NCI-H2081 treated with DMSO at 0.1 percent for 48 hours (cell line): ENCODE data around the gene SP140.
"Not testable (repeated sequence)": the region's sequence is repeated elsewhere in the genome, so short reads cannot be mapped to it uniquely, and the experiment has no call there.

Experiments used
- DNase-seq: peaks from one replicate; lab custom pipeline; 2025; lab: John Stamatoyannopoulos, UW

SP140 gene

DNA sequence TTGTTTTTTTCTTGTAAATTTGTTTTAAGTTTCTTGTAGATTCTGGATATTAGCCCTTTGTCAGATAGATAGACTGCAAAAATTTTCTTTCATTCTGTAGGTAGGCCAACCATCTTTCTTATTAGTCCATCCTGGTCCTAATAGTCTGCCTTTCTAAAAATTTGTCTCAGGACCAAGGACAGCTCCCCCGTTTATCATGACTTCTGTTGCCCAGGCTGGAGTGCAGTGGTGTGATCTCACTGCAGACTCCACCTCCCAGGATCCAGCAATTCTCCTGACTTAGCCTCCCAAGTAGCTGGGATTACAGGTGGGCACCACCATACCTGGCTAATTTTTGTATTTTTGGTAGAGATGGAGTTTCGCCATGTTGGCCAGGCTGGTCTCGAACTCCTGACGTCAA is 63.8 kb downstream of the SP140 start:
- DNase-seq, result not testable (repeated sequence)

DNA sequence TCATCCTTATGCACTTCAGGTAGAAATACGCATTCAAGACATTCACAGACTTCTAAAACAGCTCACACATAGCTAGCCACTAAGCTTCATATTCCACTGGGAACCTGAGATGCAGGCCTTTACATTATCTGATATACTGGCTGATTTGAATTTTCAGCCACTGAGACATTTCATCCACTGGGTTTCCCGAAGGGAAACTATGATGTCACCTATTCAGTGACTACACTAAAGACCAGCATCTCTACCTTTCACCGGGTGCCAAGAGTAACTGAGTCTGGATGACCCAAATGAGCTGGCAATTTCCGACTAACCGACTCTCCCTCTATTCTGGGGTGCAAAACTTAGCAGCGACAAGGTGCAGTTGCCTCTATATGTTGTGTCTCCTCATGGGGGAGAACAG is 69.7 kb downstream of the SP140 start:
- DNase-seq, result no peak

DNA sequence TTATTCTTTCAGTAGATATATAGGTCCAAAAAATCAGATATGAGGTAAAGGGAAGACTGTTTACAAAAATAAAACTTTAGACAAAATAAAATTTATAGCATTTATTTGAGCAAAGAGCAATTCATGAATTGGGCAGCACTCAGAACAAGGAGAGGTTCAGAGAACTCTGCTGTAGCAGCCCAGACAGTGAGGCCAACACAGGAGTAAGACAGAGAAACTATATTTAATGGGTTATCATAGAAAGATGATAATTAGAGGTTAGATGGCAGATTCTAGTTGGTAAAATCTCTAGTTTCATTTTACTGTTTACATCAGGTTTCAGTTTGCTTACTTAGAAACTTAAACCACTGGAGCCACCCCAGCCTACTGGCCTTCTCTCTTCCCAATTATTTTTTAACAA is 71.4 kb downstream of the SP140 start:
- DNase-seq, result no peak

DNA sequence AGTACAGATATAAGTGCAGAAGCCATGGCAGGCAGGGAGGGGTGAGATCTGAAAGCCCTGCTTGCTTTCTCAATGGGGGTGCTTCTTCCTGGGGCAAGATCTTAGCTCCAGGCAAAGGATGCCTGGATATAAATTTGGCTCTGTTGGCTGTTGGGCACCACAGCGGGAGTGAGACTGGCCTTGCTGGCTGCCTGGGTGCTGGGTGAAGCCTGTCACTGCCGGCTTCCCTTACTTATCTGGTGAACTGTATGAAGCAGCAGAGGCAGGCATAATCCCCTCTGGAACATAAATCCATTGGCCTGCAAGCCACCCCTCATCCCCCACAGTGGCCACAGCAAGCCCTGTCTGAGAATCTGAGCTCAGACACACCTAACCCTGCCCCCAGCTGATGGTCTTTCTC is 74.1 kb downstream of the SP140 start:
- DNase-seq, result no peak

DNA sequence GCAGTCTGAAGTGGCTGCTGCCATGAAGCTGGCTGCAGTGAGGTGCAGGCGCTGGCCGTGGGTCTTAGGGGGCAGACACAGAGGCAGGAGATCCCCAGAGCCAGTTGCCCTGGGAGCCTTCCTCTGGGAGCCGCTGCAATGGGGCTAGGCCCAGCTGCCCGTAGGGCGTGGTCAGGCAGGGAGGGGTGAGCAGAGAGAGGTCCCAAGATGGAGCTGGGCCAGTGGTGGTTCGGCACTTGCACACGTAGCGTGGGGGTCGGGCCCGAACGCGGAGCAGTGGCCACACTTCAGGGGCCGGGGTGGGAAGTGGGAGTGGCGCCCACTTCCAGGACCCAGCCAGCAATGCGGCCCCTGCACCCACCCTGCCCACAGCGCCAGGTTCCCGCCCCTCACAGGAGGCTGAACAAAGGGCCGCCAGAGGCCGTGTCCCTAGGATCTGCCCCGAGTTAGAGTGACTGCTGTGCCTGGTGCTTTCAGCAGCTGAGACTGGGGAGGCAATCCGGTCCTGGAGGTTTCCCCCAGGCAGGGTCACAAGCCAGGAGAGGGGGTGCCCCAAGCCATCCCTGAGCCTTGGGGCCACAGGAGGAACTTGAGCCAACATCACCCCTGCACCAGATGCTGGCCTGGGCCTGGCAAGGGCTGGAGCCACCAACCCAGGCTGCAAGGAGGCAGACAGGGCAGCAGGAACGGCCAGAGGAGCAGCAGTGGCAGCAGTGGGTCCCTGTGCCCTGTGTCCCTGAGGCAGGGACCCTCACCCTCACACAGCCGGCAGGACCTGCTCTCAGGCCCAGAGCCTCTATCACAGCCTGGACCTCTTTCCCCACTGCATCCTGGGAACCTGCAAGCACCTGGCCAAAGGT is 80.1 kb downstream of the SP140 start:
- DNase-seq, result no peak

DNA sequence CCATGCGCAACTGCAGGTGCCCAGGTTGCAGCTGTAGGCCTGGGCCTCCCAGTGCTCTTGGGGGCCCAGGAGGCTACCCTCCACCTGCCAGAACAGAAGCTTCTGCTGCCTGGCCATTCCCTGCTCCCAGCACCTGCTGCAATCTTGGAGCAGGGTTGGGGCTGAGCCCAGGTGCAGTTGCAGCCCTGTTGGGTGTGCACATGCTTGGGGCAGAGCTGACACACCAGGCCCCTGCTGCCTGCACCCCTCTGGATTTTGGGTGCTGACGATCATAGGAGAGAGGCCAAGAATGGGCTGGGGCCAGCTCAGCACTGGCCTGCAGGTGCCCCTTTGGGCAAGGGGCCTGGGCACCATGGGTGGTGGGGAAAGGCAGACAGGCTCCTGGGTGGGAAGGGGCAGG is 80.9 kb downstream of the SP140 start:
- no peak for DNase-seq

DNA sequence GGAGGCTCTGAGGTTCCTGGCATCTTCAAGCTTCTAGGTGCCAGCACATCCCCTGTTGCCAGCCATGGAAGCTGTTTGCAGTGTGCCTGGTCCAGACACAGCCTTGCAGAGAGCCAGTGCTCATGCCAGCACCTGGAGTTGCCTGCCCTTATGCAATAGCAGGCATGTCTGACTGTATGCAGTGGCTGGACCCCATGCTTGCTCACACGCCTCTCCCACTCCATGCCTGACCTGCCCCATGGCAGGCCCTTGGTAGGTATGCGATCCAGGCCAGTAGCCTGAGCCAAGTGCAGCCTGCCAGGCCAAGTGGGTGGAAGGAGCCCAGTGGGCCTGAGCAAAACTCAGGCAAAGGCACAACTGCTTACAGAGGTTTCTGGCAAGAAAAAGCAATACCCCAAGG is 81.9 kb downstream of the SP140 start:
- no peak for DNase-seq

DNA sequence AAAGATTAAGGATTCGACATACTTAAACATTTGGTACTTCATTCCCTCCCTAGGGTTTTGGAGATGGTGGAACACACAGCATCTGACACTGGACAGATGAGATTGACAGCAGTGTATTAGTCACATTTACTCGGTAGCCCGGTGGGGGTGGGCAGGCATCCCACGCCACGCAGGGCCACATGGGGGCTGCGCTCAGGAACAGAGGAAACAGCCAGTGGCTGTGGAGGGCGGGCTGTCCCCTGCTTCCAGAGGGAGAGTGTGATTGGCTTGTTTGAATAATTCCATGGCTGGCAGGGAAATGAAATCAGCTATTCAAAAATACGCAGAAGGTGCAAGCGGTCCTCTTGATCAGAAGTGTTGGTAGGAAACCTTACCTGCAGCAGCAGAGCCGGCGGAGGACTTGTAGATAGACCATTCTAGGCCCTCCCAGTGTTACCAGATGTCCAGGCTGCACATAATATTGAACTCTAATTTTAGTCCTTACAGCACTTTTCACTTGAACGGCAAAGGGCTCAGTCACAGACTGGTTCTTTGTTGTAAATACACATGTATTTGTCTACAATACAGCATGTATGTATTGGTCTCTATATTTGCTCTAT is 83.0 kb downstream of the SP140 start:
- DNase-seq, result no peak

DNA sequence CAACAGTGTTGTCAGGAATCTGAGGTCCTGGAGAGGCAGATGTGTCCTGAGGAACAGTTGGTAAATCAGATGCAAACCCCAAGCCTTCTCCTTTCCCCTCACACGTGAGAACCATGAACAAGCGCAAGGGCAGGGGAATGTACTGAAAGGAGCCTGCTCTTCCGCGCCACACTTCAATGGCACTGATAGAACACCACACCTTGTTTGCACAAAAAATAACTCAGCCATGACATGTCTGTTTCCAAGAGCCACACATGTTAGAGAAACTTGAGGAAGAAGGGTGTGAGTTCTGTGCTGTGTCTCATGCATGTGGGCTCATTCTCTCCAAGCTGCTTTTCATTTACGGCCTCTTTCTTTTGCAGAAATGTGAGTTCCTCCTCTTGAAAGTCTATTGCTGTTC is 85.3 kb downstream of the SP140 start:
- not testable (repeated sequence) for DNase-seq

DNA sequence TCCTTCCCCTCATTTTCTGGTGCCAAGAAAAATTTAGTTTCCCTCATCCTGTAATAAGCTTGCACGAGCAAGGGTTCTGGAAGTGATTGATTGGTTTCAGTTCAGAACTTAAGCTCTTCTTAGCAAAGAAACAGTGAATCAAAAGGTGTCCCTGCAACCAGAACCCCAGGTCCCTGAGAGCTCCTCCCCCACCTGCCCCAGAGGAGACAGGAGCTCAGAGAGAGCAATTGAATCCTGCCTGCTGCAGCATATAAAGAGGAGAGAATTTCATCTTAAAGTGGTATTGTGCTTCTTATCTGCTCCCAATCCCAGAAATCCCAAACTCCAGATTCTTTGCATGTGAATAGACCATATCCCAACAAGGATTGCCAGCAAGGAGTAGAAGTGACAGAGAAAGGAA is 86.1 kb downstream of the SP140 start:
- DNase-seq, result not testable (repeated sequence)

DNA sequence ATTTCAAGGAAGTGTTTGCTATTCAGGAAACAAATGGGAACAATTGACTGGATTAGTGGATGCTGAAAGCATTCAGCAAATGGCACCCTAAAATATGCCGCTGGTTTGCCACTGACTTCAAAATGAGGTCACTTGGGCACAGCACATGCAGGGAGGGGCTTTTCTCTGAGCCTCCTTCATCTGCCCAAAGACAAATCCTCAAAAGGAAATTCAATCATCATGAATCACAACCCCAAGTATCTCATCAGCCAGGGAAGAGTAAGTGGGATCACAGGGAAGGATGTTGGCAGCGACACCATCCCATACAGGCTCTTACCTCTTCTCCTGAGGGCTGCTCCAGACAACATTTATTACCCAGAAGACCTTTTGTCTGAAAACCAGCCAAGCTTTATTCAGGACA is 87.1 kb downstream of the SP140 start:
- DNase-seq, result no peak

DNA sequence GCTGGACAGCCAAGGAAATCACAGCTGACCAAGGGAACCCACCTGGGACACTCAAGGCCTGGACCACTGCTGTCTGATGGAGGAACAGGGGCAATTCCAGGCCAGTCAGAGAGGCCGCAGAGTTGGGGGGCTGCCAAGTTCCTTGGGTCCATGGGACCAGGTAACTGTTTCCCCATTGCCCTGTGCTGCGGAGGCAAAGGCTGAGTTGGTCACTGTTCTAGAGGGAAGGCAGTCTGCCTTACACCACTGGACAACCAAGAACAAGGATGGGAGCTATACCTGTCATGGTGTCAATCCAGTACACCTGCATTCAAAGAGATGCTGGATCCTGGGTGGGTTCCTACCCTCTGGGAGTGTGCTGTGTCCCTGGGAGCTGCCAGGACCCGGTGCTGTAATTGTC is 91.8 kb downstream of the SP140 start:
- DNase-seq, result no peak

DNA sequence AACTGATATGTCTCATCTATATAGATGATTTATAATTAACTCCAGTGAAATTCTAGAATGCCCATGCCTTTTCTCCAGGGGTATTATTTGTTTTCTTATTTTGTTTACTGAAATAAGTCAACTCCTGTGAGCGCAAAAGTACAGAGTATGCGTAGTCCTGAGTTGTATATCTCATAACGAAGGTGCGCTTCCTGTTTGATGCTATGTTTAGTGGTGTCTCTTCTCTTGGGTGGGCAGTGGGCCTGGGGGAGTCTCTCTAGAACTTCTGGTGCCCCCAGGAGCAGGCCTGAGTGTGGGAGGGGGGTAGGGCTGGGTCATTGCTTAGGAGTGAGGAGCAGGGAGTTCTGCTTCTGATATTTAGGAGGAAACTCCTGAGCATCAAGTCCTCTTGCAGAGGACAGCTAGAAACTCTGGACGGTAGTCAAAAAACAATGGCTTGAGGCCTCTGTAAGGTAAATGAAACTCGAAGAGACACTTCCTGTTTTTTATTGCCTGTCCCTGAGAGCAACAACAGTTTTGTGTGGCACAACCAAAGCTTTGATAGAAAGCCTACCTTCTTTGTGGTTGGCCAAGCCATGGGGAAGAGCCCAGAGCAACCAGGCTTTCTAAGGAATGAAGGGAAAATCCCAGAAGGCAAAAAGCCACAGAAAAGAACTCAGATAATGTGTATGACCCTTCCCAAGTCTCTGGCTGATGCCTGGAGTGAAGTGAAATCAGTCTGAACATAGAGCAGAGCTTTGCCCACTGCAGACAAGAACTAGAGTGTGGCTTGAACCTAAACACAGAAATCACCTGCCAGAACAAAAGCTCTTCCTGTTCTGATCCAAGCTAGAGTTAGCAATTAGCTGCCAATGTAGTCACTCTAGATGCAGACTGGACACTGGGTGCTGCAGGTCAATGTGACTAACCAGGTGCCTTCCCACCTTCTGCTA is 92.9 kb downstream of the SP140 start:
- DNase-seq, result no peak

DNA sequence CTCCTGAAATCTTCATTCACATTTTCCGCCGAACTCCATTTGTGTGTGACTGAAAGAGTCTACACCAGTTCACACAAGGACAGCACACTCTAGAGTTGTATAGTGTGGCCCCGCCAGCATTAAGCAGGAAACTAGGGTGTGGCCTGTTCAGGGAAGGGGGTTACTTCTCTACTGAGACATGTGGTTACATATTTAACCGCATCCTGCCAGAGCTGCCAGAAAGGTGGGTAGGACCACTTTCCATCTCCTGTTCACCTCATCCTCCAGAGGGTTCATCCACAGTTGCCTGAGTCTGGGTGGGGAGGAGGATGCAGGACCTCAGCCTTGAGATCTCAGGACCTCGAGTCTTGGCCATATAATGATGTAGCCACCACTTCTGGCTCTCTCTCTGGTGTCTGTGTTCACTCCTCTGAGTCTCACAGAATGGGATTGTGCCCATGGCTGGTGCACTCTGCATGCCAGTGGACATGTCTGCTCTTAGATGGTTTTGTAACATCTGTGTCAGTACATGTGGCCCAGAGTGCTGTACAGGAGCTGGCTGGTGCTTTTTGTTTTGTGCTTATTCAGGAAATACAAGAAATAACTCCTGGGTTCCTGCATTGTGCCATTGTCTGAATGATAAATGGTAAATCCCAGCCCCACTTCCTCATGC is 93.8 kb downstream of the SP140 start:
- DNase-seq, result no peak

DNA sequence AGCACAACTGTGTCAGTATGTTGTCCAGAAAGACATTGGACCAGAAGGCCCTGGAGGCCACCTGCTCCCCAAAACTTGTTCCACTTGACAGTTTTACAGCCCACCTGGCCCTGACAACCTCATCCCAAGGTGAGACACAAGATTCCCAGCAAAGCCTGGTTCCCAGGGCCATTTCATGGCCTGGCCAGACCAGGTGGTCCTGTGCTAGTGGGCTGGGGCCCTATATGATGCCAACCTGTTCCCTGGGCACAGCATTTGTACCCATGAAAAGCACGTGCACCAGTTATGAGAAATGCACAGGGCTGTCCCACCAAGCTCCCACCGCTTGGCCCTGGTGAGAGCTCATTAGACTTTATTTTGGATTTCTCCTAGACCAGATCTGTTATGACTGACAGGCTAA is 95.5 kb downstream of the SP140 start:
- no peak for DNase-seq

DNA sequence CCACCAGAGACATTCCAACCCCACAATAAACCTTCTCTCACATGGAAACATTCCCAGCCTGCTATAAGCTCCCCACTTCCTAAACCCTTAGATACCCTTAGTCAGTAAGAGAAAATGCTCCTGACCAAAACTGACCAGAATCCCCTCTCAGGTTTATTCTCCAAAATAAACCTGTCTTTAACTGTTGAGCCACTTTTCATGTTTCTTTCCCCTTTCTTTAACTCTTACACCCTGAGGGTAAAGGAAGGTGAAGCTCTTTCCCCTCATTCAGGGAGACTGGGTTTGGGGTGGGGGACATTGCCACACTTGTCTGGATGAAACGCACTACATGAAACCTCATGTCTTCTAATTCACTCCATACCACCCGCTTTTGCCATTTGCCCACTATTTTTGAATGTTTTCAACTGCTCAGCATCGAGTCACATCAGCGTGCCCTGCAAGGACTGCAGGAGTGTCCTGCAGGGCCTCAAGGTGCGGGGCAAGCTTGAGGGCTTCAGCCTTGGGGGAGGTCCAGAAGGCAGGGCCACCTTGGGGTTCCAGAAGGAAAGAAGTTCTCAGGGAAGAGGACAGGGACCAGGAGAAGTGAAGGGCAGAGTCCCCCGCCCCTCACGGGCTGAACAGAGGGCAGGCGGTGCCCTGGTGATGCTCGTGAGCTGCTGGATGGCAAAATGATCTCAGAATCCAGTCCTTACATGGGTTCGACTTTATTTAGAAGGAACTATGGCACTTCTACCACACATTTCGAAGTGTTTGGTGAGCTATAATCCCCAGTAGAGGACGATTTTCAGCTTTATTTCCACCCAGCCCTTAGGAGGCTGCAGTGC is 97.2 kb downstream of the SP140 start:
- DNase-seq, result no peak

DNA sequence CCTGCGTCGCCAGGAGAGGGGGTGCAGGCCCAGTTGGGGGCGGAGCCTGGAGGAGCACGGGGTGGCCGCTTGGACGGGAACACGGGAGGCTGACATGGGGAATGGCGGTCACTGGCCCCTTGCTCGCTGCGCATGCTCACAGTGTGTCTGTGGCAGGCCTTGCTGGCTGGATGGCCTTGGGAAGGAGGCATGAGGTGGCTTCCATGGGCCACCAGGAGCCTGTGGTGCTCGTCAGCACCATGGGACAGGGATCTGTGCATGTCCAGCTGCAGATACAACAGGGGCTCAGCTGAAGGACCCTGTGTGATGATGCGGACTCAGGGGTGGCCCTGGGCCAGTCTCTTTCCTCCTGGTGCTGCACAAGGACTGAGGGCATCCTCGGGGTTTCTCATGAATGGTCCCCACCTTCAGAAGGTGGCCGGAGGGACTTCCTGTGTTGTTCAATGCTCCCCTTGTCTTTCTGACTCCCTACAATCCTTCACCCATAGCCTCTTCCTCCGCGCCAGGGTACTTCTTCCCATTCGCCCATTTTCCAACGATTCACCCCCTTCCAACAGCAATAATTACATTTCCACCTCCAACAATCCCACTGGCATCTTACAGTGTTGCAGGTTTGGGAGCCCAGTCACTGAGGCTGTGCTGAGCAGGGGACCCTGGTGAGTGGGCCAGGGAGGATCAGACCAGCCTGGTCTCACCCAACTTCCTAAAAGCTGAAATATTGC is 98.0 kb downstream of the SP140 start:
- no peak for DNase-seq

DNA sequence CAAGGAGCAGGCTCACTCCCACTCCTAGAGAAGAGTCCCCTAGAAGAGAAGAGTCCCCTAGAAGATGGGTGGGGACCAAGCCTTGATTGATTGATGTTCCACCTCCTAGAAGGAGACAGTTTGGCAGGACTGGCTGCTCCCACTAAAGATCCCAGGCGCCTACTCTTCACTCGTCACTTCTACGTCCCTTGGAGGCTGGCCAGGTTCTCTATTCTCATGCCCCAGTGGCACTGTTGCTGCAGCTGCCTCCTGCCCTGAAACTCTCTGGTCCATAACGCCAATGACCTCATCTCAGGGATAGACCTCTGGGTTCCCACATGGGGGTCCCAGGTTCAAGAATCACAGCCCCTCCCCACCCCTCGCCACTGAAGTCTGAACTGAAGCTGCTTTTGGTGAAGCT is 99.0 kb downstream of the SP140 start:
- no peak for DNase-seq

DNA sequence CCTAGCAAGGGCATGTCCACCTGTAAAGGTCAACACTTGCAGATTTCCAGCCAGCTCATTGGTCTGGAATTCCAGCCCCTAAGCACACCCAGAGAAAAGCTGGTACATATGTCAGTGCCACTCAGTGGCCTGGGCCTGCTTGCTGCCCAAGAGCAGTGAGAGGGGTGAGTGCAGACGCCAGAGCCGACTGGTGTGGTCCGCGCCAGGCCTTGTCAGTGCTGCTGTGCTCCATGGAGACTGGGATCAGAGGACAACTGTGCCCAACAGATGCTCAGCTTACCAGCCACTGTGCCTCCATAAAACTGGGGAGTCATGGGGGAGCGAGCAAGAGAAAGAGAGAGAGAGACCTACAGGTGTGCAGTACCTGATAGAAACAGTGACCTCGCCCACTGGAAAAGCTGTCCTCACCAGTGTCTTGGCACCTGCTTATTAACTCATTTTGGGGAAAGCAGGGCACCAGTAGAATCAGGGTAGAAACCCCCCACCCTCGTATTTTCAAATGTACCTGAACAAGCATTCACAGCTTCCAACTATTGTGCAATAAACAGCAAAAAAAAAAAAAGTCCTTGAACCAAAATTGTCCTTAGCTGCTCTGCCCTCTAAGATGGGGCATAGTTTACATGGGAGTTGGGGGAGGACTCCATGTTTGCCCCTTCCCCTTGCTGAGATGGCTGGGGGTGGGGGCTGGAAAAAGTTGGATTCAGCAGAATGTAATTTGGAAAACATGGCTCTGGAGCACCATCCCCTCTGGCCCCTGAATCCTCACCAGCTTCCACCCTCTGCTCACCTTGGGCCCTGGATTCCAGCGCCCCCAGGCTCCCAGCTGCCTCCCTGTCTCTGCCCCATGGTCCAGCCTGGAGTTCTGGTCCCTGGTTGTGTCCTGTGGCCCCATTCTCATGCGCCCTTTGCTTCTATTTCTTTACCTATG is 100.0 kb downstream of the SP140 start:
- no peak for DNase-seq
